Endothelial cell of umbilical vein (primary cell): Measurements from ENCODE around the gene GNAQ. TPM values are rescaled to one million over a fixed set of nuclear protein-coding genes. Genes with fewer than 3 reads are reported as not detected.

Experiments used
- BruUV-seq: library from RNA; stranded (reverse); fragments of 400-500 nt; replicated peaks from 2 replicates; lab custom pipeline; 2021; lab: Mats Ljungman, UMichigan
- CTCF ChIA-PET: fragments of 300-600, 350-600 bp; sonication (Branson Sonifier 250); formaldehyde crosslinking; loops from one replicate; lab custom pipeline; 2021; ENCODE audit warnings: antibody characterized with exemption, inconsistent platforms; lab: Charles Lee
- POLR2A ChIA-PET: fragments of 300-600, 350-600 bp; sonication (Branson Sonifier 250); formaldehyde crosslinking; loops from one replicate; lab custom pipeline; 2021; ENCODE audit warnings: antibody characterized with exemption, inconsistent platforms; lab: Charles Lee
- DNase-seq: peaks from one replicate; pipeline ENCODE4 v3.0.0-alpha.2; 2011; ENCODE audit warnings: low read depth, low spot score
- FAIRE-seq: peaks from 2 replicates; lab custom pipeline; 2011; peaks lifted over from hg19 to GRCh38; lab: Jason Lieb, UNC
- H2AFZ ChIP-seq: 2 replicates; pipeline ENCODE4 v1.6.0; 2012; ENCODE audit warnings: low read depth, low read length, control low read depth, inconsistent platforms
- H3K27ac ChIP-seq: 2 replicates; pipeline ENCODE4 v1.5.1; 2011; ENCODE audit warnings: low read depth, mild to moderate bottlenecking, control low read depth, low read length, moderate library complexity; ENCODE audit not compliant: insufficient read depth
- H3K27me3 ChIP-seq, 2 experiments: 2 replicates each; pipeline versions ENCODE4 v1.6.0 to v1.6.1; 2011; ENCODE audit warnings: low read length in 2 of 2, mixed read lengths in 1 of 2; ENCODE audit not compliant: control insufficient read depth in 2 of 2, insufficient read depth in 2 of 2
- H3K36me3 ChIP-seq, 2 experiments: 2 replicates in 1 of 2; 3 replicates in 1 of 2; pipeline ENCODE4 v1.5.1; 2011; ENCODE audit warnings: low read length in 2 of 2, mild to moderate bottlenecking in 1 of 2, moderate library complexity in 1 of 2; ENCODE audit not compliant: control insufficient read depth in 2 of 2, insufficient read depth in 2 of 2; ENCODE audit errors: extremely low read depth in 1 of 2
- H3K4me1 ChIP-seq: 3 replicates; pipeline ENCODE4 v1.5.1; 2011; ENCODE audit warnings: mild to moderate bottlenecking, low read length; ENCODE audit not compliant: control insufficient read depth, insufficient read depth; ENCODE audit errors: extremely low read depth
- H3K4me2 ChIP-seq: 2 replicates; pipeline ENCODE4 v1.6.1; 2011; ENCODE audit warnings: low read length, control low read depth, mixed read lengths; ENCODE audit not compliant: insufficient read depth
- H3K4me3 ChIP-seq, 3 experiments: fragments of 200-600 bp in 1 of 3; sonication (generic), shearing (Covaris generic) in 1 of 3; replicated peaks in 1 of 3; 2 replicates each; pipeline ENCODE4 v1.5.1; 2011 to 2016; ENCODE audit warnings: control low read depth in 3 of 3, low read length in 3 of 3, mild to moderate bottlenecking in 2 of 3, inconsistent platforms in 1 of 3, low read depth in 1 of 3, moderate library complexity in 1 of 3; ENCODE audit not compliant: insufficient read depth in 1 of 3
- H3K79me2 ChIP-seq: 2 replicates; pipeline ENCODE4 v1.6.0; 2012; ENCODE audit warnings: low read length, inconsistent platforms; ENCODE audit not compliant: control insufficient read depth, insufficient read depth
- H3K9ac ChIP-seq: replicated peaks from 2 replicates; pipeline ENCODE3; 2011; ENCODE audit warnings: low read length, control low read depth; ENCODE audit not compliant: insufficient read depth; ENCODE audit errors: extremely low read depth
- H3K9me1 ChIP-seq: replicated peaks from 3 replicates; pipeline ENCODE4 v1.6.0; 2011; ENCODE audit warnings: mild to moderate bottlenecking, low read length; ENCODE audit not compliant: control insufficient read depth, insufficient read depth; ENCODE audit errors: extremely low read depth
- H3K9me3 ChIP-seq: replicated peaks from 2 replicates; pipeline ENCODE4 v1.5.1; 2012; ENCODE audit warnings: low read length, inconsistent platforms; ENCODE audit not compliant: control insufficient read depth, insufficient read depth
- H4K20me1 ChIP-seq: replicated peaks from 2 replicates; pipeline ENCODE3; 2011; ENCODE audit warnings: mild to moderate bottlenecking, low read length; ENCODE audit not compliant: control insufficient read depth, insufficient read depth; ENCODE audit errors: extremely low read depth
- CTCF ChIP-seq, 2 donors: IDR thresholded peaks; 1 replicate in 1 of 2; 2 replicates in 1 of 2; pipeline ENCODE4 v1.5.1; 2011; ENCODE audit warnings: low read length in 2 of 2, mild to moderate bottlenecking in 2 of 2, moderate library complexity in 2 of 2, control low read depth in 1 of 2, inconsistent platforms in 1 of 2, low read depth in 1 of 2; ENCODE audit not compliant: insufficient read depth in 1 of 2; ENCODE audit errors: extremely low read depth in 1 of 2
- EZH2 ChIP-seq: IDR thresholded peaks from 2 replicates; pipeline ENCODE4 v1.6.1; 2012; ENCODE audit warnings: borderline replicate concordance, low read depth, mild to moderate bottlenecking, moderate library complexity, low read length, inconsistent platforms; ENCODE audit not compliant: severe bottlenecking
- FOS ChIP-seq: IDR thresholded peaks from 2 replicates; pipeline ENCODE4 v1.6.1; 2011; ENCODE audit warnings: mild to moderate bottlenecking, low read length, moderate library complexity, borderline replicate concordance; ENCODE audit not compliant: insufficient read depth
- GATA2 ChIP-seq: IDR thresholded peaks from 2 replicates; pipeline ENCODE4 v1.7.0; 2011; ENCODE audit warnings: low read depth, mild to moderate bottlenecking, moderate library complexity, mixed read lengths, low read length; ENCODE audit not compliant: insufficient read length, insufficient read depth
- JUN ChIP-seq: IDR thresholded peaks from 2 replicates; pipeline ENCODE4 v1.6.1; 2011; ENCODE audit warnings: borderline replicate concordance, low read depth; ENCODE audit not compliant: insufficient read length, insufficient read depth
- MAX ChIP-seq: IDR thresholded peaks from 2 replicates; pipeline ENCODE4 v1.6.1; 2011; ENCODE audit not compliant: insufficient read depth, insufficient read length
- MYC ChIP-seq: IDR thresholded peaks from one replicate; pipeline ENCODE4 v1.6.1; 2011; ENCODE audit warnings: mild to moderate bottlenecking, low read depth, low read length
- POLR2A ChIP-seq: IDR thresholded peaks from 2 replicates; pipeline ENCODE4 v1.6.1; 2012; ENCODE audit warnings: low read depth, mild to moderate bottlenecking, control low read depth, low read length
- POLR2AphosphoS5 ChIP-seq: IDR thresholded peaks from 2 replicates; pipeline ENCODE4 v1.6.1; 2012; ENCODE audit warnings: low read depth, mild to moderate bottlenecking, control low read depth, low read length, moderate library complexity; ENCODE audit not compliant: insufficient read depth
- dilution Hi-C: fragments of 300-500 bp; cut with MboI; formaldehyde crosslinking; loops from one replicate; pipeline ENCODE4 v1.15.0; 2019; ENCODE audit warnings: low sequenced_read_pairs; ENCODE audit not compliant: extremely low pct_ligation_motif_present
- intact Hi-C: fragments of 100-400 bp; cut with micrococcal nuclease; formaldehyde crosslinking; loops from one replicate; pipeline ENCODE4 v1.10.0; 2022
- polyA plus RNA-seq, 4 experiments: library from polyadenylated mRNA; depleted of rRNA in 3 of 4; stranded (reverse) in 3 of 4; unstranded in 1 of 4; fragments of >200 nt; gene quantifications; 2 replicates each; pipeline versions ENCODE4 v1.2.1 to v1.2.3, GENCODE V29; 2011 to 2012; ENCODE audit warnings: missing spikeins in 1 of 4
- total RNA-seq: library from RNA; stranded (reverse); gene quantifications from 2 replicates; pipeline ENCODE4 v1.2.3, GENCODE V29; 2021

The GNAQ gene
- total and polyA plus RNA-seq, 2 donors (not counting 3 experiments of a cell fraction or from before 2014, with no cell fraction given) = 26.1 to 67.3 TPM

DNA sequence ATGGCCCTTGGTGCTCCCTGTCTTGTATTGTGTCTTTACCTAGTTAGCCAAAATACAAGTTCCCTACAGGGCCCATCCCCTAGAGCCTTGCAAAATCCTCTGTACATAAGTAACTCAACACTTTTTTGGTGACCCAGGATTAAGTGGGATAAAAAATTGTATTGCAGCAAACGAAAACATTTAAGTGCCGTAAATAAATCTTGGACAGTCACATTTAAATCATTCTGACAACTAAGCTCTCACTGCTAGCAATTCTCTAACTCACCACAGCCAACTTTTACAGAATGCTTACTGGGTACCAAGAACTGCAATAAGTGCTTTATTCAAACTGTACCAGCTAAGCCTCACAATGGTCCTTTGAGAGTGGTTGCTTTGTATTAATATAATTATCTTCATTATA, 56.6 kb downstream of the GNAQ start:
- CTCF ChIA-PET = interaction anchor here (0.9 to 6.6 kb wide), 4 partner anchors 22 to 541 kb away, joined by 3 to 431 read pairs (median 32); partner anchors contain the start of gene GNAQ
- no peaks in the 10 kb centered on the region for H3K9me1 ChIP-seq
- no peaks in the 10 kb centered on the region for H4K20me1 ChIP-seq
- TF ChIP-seq POLR2AphosphoS5 (no peak), CTCF (IDR thresholded peaks at IDR 0.05; ENCODE audit: extremely low read depth in 1 of 2, insufficient read depth in 1 of 2, low read depth in 1 of 2, low read length in 2 of 2) (no peak), EZH2 (no peak), MYC (no peak), MAX (no peak), GATA2 (no peak), POLR2A (no peak), FOS (no peak), JUN (no peak)
- POLR2A ChIA-PET = interaction anchor here (0.8 kb wide), 1 partner anchor 13 kb away, joined by 3 read pairs; no protein-coding TSS in a partner anchor
- no peak overlapping the region for H3K9ac ChIP-seq
- H3K27ac ChIP-seq = no peak overlapping the region
- FAIRE-seq (no peak), DNase-seq (no peak)
- no peak overlapping the region for H2AFZ ChIP-seq
- peaks cover 0 to under 1% of the 10 kb centered on the region in 2 experiments for H3K36me3 ChIP-seq
- BruUV-seq = no TSS peak
- intact Hi-C loops = loop anchor here (10.0 kb wide), 1 partner anchor 520 kb away; no protein-coding TSS in a partner anchor
- dilution Hi-C loops = no loop called here
- no peaks in the 10 kb centered on the region for H3K27me3 ChIP-seq
- H3K4me3 ChIP-seq = no peak overlapping the region
- H3K4me2 ChIP-seq = no peak overlapping the region
- peaks cover 19% of the 10 kb centered on the region for H3K4me1 ChIP-seq
- H3K9me3 ChIP-seq = no peaks in the 10 kb centered on the region
- H3K79me2 ChIP-seq = peaks cover 71% of the 10 kb centered on the region
